AG04449 (cell line): ENCODE results near the gene SYNGAP1.
"Not testable (repeated sequence)": the region's sequence is repeated elsewhere in the genome, so short reads cannot be mapped to it uniquely, and the experiment has no call there.

ENCODE experiments used
- CTCF ChIA-PET: fragments of 350-600 bp; formaldehyde crosslinking; extraction: SDS; loops from one replicate; lab custom pipeline; 2021; ENCODE audit warnings: antibody characterized with exemption; lab: Yijun Ruan, JAX
- POLR2A ChIA-PET: fragments of 400-600, 350-600 bp; formaldehyde crosslinking; extraction: SDS; loops from one replicate; lab custom pipeline; 2020; ENCODE audit warnings: antibody characterized with exemption, inconsistent platforms; lab: Yijun Ruan, JAX
- DNase-seq: peaks from one replicate; pipeline ENCODE4 v3.0.0-alpha.2; 2010; ENCODE audit warnings: low read depth, low spot score
- H3K4me3 ChIP-seq: 2 replicates; pipeline ENCODE4 v1.5.1; 2011; ENCODE audit warnings: low read depth, mild to moderate bottlenecking, control low read depth, low read length
- TF ChIP-seq, protein P1 (sequence below): IDR thresholded peaks from one replicate; pipeline ENCODE4 v1.5.1; 2011; ENCODE audit warnings: mild to moderate bottlenecking, moderate library complexity, low read length, control low read depth, inconsistent platforms; ENCODE audit not compliant: insufficient read depth; ENCODE audit errors: missing control alignments

The SYNGAP1 gene

DNA sequence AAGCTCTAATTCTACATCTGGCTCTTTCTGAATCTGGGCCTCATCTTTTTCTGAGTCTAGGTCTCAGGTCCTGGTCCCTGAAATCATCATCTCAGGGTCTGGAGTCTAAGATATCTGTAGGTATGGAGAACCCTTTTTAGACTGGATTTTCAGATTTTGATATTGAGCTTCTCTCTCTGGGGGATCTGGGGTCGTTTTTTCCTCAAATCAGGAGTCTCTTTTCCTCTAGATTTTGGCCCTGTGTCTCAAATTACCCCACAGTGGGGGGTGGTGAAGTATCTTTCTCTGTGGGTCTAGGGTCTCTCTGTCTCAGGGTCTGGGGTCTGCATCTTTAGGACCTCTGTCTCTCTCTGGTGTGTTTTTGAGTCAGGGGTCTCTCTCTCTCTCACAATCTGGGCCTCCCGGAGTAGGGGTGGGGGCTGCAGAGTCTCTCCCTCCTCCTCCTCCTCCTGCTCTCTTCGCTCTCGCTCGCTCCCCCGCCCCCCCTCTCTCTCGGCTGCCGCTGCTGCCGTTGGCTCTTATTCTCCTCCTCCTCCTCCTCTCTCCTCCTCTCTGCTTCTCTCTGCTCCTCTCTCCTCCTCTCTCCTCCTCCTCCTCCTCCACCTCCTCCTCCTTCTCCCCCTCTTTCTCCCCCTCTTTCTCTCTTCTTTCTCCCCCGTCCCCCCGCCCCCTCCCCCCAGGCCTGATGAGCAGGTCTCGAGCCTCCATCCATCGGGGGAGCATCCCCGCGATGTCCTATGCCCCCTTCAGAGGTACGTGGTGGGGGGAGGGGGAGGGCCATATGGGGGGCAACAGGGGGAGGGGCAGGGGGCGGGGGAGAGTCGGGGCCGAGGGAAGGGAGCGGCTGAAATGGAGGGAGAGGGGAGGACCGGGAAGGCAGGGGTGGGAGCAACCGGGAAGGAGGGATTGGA is at the start of gene SYNGAP1:
Gene SYNGAP1, plus strand, starts transcription at position 486 of the 911 bp plus-strand sequence. Its CDS starts 200 bp downstream, at position 686.
- ChIA-PET POLR2A (no interaction called here), CTCF (interaction anchor here (0.8 to 2.1 kb wide), 6 partner anchors 16 to 159 kb away, joined by 3 to 10 read pairs (median 4); no protein-coding TSS in a partner anchor)
- no peak for DNase-seq
- TF ChIP-seq, protein P1, sequence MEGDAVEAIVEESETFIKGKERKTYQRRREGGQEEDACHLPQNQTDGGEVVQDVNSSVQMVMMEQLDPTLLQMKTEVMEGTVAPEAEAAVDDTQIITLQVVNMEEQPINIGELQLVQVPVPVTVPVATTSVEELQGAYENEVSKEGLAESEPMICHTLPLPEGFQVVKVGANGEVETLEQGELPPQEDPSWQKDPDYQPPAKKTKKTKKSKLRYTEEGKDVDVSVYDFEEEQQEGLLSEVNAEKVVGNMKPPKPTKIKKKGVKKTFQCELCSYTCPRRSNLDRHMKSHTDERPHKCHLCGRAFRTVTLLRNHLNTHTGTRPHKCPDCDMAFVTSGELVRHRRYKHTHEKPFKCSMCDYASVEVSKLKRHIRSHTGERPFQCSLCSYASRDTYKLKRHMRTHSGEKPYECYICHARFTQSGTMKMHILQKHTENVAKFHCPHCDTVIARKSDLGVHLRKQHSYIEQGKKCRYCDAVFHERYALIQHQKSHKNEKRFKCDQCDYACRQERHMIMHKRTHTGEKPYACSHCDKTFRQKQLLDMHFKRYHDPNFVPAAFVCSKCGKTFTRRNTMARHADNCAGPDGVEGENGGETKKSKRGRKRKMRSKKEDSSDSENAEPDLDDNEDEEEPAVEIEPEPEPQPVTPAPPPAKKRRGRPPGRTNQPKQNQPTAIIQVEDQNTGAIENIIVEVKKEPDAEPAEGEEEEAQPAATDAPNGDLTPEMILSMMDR, result no peak
- peak within 1 kb of the TSS; percentile 61 for H3K4me3 ChIP-seq

DNA sequence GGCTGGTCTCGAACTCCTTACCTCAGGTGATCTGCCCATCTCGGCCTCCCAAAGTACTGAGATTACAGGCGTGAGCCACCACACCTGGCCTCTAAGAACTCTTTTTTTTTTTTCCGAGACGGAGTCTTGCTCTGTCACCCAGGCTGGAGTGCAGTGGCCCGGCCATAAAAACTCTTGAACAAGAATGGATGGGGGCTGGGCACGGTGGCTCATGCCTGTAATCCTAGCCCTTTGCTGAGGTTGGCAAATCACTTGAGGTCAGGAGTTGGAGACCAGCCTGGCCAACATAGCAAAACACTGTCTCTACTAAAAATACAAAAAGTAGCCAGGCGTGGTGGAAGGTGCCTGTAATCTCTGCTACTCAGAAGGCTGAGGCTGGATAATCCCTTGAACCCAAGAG is 48.0 kb upstream of the SYNGAP1 start:
- DNase-seq, H3K4me3 ChIP-seq, POLR2A ChIA-PET: not testable (repeated sequence)
- CTCF ChIA-PET, result interaction anchor here (4.9 kb wide), 1 partner anchor 19 kb away, joined by 26 read pairs; no protein-coding TSS in a partner anchor

DNA sequence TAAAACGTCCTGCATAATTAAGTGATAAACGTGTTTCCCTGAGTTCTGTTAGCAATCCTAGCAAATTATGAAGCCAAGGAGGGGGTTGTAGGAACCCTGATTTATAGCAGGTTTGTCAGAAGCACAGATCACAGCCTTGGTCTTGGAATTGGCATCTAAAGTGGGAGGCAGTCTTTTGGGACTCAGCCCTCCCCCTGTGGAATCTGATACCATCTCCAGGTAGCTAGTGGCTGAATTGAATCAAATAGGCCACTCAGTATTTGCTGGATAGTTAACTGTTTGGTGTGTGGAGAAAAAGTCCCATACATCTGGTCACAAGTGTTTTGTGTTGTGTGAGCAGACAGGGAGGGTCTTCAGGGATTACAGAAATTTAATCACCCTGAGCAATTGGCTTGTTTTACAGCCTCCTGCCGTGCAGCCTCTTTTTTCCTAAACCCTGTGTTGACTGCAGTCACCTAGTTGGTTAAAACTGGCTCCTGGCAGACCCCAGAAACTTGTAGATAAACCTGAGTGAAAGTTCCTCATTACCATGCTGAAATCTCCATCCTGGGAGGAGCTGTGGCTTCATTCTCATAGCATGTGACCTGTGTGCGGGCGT is 47.2 kb upstream of the SYNGAP1 start:
- CTCF ChIA-PET, result interaction anchor here (4.9 kb wide), 1 partner anchor 18 kb away, joined by 26 read pairs; no protein-coding TSS in a partner anchor
- H3K4me3 ChIP-seq, result no peak overlapping the region
- POLR2A ChIA-PET, result no interaction called here
- TF ChIP-seq, protein P1, result no peak
- DNase-seq, result no peak

DNA sequence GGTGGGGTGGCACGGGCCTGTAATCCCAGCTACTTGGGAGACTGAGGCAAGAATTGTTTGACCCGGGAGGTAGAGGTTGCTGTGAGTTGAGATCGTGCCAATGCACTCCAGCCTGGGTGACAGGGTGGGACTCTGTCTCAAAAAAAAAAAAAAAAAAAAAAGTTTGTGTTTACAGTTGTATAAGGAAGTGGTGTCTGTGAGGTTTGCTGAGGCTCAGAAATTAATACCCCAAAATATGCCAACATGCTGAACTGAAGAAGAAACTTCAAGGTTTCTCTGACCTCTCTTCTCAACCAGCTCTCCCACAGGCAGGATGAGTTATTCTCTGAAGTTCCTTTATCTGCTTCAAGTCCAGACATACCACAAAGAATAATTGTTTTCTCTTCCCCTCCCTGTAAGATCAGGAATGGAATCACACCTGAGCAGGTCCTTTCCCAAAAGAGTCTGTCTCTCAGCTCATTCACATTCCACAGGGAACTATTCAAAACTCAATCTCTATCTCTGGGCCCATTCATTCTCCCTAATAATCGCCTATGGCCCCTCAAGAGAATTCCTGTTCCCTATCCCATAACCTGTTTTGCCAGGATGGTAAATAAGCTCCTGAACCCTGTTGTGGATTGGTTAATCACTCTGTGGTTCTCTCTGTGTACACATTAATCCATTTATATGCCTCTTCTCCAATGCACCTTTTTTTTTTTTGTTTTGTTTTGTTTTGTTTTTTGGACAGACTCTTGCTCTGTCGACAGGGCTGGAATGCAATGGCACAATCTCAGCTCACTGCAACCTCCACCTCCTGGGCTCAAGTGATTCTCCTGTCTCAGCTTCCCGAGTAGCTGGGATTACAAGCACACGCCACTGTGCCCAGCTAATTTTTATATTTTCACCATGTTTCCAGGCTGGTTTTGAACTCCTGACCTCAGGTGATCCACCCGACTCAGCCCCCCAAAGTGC is 45.6 kb upstream of the SYNGAP1 start:
- H3K4me3 ChIP-seq, result no peak overlapping the region
- POLR2A ChIA-PET, result no interaction called here
- no peak for DNase-seq
- CTCF ChIA-PET, result interaction anchor here (0.8 to 4.2 kb wide), 6 partner anchors 11 to 45 kb away, joined by 3 to 27 read pairs (median 6); no protein-coding TSS in a partner anchor
- TF ChIP-seq, protein P1, result no peak

DNA sequence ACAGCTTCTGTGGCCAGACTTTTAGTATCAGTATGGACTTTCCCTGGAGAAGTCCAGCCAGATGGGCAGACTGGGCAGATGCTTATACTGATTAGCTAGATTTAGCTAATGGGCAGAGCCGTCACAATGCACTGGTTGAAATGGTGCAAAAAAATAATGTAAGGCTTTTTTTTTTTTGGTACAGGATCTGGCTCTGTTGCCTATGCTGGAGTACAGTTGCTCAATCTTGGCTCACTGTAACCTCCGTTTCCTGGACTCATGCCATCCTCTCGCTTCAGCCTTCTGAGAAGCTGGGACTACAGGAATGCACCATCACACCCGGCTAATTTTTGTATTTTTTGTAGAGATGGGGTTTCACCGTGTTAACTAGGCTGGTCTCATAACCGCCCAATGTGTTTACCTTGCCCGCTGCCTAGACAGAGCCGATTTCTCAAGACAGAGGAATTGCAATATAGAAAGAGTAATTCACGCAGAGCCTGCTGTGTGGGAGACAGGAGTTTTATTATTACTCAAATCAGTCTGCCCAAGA is 44.7 kb upstream of the SYNGAP1 start:
- ChIA-PET CTCF (interaction anchor here (0.8 to 4.2 kb wide), 7 partner anchors 10 to 120 kb away, joined by 3 to 27 read pairs (median 5); no protein-coding TSS in a partner anchor), POLR2A (interaction anchor here (0.7 kb wide), 1 partner anchor 1741 kb away, joined by 4 read pairs; no protein-coding TSS in a partner anchor)
- peak; percentile 51 for DNase-seq
- H3K4me3 ChIP-seq, result no peak overlapping the region
- TF ChIP-seq, protein P1, result no peak

DNA sequence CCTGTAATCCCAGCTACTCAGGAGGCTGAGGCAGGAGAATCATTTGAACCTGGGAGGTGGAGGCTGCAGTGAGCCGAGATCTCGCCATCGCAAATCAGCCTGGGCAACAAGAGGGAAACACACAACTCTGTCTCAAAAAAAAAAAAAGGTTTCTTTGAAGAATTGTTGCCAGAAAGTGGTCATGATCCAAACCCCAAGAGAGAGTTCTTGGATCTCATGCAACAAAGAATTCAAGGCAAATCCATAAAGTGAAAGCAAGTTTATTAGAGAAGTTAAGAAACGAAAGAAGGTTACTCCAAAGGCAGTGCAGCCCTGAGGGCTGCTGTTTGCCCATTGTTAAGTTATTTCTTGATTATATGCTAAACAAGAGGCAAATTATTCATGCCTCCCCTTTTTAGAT is 42.7 kb upstream of the SYNGAP1 start:
- ChIA-PET POLR2A (no interaction called here), CTCF (interaction anchor here (3.5 to 4.2 kb wide), 2 partner anchors 8 to 14 kb away, joined by 20 to 27 read pairs; no protein-coding TSS in a partner anchor)
- no peak overlapping the region for H3K4me3 ChIP-seq
- DNase-seq, result no peak
- TF ChIP-seq, protein P1, result no peak

DNA sequence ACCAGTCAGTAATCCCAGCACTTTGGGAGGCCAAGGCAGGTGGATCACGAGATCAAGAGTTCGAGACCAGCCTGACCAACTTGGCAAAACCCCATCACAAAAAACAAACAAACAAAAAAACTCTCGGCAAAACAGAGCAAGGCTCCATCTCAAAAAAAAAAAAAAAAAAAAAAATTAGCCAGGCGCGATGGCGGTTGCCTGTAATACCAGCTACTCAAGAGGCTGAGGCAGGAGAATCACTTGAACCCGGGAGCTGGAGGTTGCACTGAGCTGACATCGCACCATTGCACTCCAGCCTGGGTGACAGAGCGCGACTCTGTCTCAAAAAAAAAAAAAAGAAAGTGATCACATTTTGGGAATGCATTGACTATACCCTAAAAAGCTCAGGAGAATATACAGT is 40.7 kb upstream of the SYNGAP1 start:
- DNase-seq, POLR2A ChIA-PET, H3K4me3 ChIP-seq: not testable (repeated sequence)
- CTCF ChIA-PET, result interaction anchor here (1.2 kb wide), 1 partner anchor 12 kb away, joined by 6 read pairs; no protein-coding TSS in a partner anchor
